Lower leg skin (tissue), 3 donors: Measurements from ENCODE around the gene ITGA3.

Source experiments
- POLR2A ChIP-seq, 2 donors: fragments of 450-650 bp; IDR thresholded peaks; one replicate each; pipeline ENCODE4 v1.6.1; 2016 to 2017; ENCODE audit warnings: antibody characterized with exemption in 2 of 2, mild to moderate bottlenecking in 1 of 2, moderate library complexity in 1 of 2
- TF ChIP-seq, protein P1 (sequence below), 3 donors: fragments of 450-650 bp; IDR thresholded peaks; one replicate each; pipeline ENCODE4 v1.5.1; 2016; ENCODE audit warnings: antibody characterized with exemption in 3 of 3, mild to moderate bottlenecking in 3 of 3, moderate library complexity in 2 of 3

DNA sequence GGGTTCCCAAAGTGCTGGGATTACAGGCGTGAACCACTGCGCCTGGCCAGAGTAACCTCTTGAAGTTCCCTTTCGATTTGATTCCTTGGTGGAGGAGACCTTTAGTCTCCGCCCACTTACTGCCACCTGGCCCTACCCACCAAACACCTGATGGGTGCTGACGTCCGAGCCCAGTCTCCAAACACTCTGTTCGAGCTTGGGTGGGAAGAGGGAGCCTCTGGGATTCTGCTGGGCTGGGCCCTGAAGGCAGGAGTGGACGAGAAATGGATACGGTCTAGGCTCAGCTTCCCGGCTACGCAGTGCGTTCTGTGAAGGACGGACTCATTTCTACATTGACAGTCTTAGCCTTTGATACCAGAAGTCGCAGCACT, 870 bp upstream of the ITGA3 start:
- no peak for TF ChIP-seq POLR2A (IDR thresholded peaks at IDR 0.05)
- TF ChIP-seq, protein P1, sequence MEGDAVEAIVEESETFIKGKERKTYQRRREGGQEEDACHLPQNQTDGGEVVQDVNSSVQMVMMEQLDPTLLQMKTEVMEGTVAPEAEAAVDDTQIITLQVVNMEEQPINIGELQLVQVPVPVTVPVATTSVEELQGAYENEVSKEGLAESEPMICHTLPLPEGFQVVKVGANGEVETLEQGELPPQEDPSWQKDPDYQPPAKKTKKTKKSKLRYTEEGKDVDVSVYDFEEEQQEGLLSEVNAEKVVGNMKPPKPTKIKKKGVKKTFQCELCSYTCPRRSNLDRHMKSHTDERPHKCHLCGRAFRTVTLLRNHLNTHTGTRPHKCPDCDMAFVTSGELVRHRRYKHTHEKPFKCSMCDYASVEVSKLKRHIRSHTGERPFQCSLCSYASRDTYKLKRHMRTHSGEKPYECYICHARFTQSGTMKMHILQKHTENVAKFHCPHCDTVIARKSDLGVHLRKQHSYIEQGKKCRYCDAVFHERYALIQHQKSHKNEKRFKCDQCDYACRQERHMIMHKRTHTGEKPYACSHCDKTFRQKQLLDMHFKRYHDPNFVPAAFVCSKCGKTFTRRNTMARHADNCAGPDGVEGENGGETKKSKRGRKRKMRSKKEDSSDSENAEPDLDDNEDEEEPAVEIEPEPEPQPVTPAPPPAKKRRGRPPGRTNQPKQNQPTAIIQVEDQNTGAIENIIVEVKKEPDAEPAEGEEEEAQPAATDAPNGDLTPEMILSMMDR (IDR thresholded peaks at IDR 0.05) = no peak
